Nephron (organoid): ENCODE measurements around the gene KRT9.

Experiments
- H3K27ac Mint-ChIP-seq, 3 experiments: 2 replicates each; pipeline ENCODE4 v1.8.0; 2020; ENCODE audit warnings: mixed read lengths in 3 of 3, mild to moderate bottlenecking in 2 of 3, moderate library complexity in 1 of 3
- H3K27me3 Mint-ChIP-seq: 2 replicates; pipeline ENCODE4 v1.8.0; 2021; ENCODE audit warnings: low read depth, mild to moderate bottlenecking, moderate library complexity, mixed read lengths
- H3K36me3 Mint-ChIP-seq: 2 replicates; pipeline ENCODE4 v1.8.0; 2020; ENCODE audit warnings: low read depth, mixed read lengths
- H3K4me1 Mint-ChIP-seq: 2 replicates; pipeline ENCODE4 v1.8.0; 2020; ENCODE audit warnings: mixed read lengths
- H3K4me3 Mint-ChIP-seq, 3 experiments: 2 replicates each; pipeline ENCODE4 v1.8.0; 2020; ENCODE audit warnings: mild to moderate bottlenecking in 3 of 3, mixed read lengths in 3 of 3, moderate library complexity in 2 of 3
- H3K9me3 Mint-ChIP-seq: 2 replicates; pipeline ENCODE4 v1.8.0; 2020; ENCODE audit warnings: mixed read lengths
- TF ChIP-seq, protein P1 (sequence below), 3 experiments: fragments of 200-600 bp; sonication (generic); IDR thresholded peaks; one replicate each; pipeline ENCODE4 v1.5.0; 2021; ENCODE audit warnings: antibody characterized with exemption in 3 of 3; ENCODE audit not compliant: unreplicated experiment in 3 of 3

KRT9 gene

GRCh38 chr17:41536741-41537613, 34.9 kb downstream of the KRT9 start:
- TF ChIP-seq, protein P1, sequence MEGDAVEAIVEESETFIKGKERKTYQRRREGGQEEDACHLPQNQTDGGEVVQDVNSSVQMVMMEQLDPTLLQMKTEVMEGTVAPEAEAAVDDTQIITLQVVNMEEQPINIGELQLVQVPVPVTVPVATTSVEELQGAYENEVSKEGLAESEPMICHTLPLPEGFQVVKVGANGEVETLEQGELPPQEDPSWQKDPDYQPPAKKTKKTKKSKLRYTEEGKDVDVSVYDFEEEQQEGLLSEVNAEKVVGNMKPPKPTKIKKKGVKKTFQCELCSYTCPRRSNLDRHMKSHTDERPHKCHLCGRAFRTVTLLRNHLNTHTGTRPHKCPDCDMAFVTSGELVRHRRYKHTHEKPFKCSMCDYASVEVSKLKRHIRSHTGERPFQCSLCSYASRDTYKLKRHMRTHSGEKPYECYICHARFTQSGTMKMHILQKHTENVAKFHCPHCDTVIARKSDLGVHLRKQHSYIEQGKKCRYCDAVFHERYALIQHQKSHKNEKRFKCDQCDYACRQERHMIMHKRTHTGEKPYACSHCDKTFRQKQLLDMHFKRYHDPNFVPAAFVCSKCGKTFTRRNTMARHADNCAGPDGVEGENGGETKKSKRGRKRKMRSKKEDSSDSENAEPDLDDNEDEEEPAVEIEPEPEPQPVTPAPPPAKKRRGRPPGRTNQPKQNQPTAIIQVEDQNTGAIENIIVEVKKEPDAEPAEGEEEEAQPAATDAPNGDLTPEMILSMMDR (IDR thresholded peaks at IDR 0.05; ENCODE audit: unreplicated experiment in 3 of 3), result no peak
- Mint-ChIP-seq H3K4me1 (peaks cover 25% of the 10 kb centered on the region), H3K27ac (peak overlapping the region; percentile 16 to 72 (median 68))

DNA sequence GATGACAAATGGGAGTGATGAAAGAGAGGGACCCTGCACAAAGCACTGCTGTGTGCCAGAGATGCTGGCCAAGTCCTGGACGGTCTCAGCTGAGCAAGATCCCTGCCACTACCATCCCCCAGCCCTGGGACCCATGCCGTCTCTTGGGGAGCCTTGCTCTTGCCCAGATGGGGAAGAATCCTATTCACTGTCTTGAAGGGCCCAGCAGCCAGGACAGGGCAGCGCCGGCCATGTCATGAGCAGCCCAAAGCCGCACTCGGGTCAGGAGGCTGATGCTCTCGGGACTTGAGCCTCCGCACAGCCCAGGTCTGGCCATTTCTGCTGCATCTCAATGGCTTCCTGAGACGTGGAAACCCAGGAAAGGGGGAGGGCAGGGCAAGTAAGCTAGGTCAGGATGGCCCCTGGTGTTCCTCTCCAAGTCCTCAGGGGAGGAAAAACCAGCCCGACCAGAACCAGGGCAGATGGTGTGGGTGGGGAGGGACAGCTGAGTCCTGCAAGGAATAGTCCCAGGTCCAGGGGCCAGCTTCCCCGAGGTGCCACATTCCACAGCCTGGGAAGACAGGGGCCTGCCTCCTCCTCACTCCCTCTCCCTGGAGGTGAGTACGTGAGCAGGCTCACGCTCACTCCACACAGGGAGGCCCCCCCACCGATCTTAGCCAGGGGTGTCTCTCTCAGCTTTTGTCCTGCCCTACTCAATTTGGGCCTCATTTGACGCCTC, 35.9 kb downstream of the KRT9 start:
- Mint-ChIP-seq H3K36me3 (no peaks in the 10 kb centered on the region), H3K27ac (peak overlapping the region in 2 of 3 experiments; percentile 24 to 50), H3K4me1 (peaks cover 25% of the 10 kb centered on the region)

More at GRCh38 chr17:41536741-41537613, 34.9 kb downstream of the KRT9 start:
- H3K36me3 Mint-ChIP-seq, result no peaks in the 10 kb centered on the region
- peaks cover 35% of the 10 kb centered on the region for H3K27me3 Mint-ChIP-seq
- no peaks in the 10 kb centered on the region for H3K9me3 Mint-ChIP-seq
- H3K4me3 Mint-ChIP-seq, result no peak overlapping the region

DNA sequence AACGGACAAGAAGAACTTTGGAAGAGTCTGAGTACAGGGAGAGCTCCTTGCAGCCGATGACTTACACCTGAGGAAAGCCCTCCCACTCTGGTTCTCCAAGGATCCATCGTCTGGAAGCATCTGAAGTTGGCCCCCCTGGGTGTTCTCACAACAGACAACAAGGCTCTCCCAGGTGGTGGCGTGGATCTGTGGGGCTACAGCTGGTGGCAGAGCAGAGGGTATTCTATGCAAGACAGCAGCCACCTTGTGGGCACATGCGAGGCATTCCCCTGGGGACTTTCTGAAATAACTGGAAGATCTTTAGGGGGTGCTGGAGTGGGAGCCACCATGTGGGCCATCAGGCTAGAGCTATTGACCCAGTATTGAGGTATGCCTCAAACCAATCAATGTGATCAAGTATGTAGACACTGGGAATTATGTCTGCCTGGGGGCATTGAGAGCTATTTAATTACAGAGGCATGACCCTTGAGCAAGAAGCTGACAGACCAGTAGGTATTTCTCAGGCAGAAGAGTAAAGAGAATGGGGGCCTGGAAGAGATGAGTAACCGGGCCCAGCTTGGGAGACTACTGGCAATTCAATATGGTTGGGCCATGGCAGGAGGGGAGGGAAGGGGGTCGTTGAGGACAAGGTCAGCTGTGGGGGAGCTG, 36.8 kb downstream of the KRT9 start:
- TF ChIP-seq, protein P1 (IDR thresholded peaks at IDR 0.05; ENCODE audit: unreplicated experiment in 3 of 3), result no peak
- H3K36me3 Mint-ChIP-seq, result no peaks in the 10 kb centered on the region

More for the DNA sequence above, 35.9 kb downstream of the KRT9 start:
- Mint-ChIP-seq H3K9me3 (no peaks in the 10 kb centered on the region), H3K27me3 (peaks cover 39% of the 10 kb centered on the region), H3K4me3 (no peak overlapping the region)
- TF ChIP-seq, protein P1 (IDR thresholded peaks at IDR 0.05; ENCODE audit: unreplicated experiment in 3 of 3), result no peak

GRCh38 chr17:41533613-41534012, 38.2 kb downstream of the KRT9 start:
- H3K9me3 Mint-ChIP-seq, result no peaks in the 10 kb centered on the region
- H3K4me1 Mint-ChIP-seq, result peaks cover 24% of the 10 kb centered on the region
- H3K36me3 Mint-ChIP-seq, result no peaks in the 10 kb centered on the region
- H3K4me3 Mint-ChIP-seq, result no peak overlapping the region
- H3K27ac Mint-ChIP-seq, result no peak overlapping the region
- TF ChIP-seq, protein P1 (IDR thresholded peaks at IDR 0.05; ENCODE audit: unreplicated experiment in 3 of 3), result no peak
- H3K27me3 Mint-ChIP-seq, result peaks cover 63% of the 10 kb centered on the region

More for the DNA sequence above, 36.8 kb downstream of the KRT9 start:
- Mint-ChIP-seq H3K27me3 (peaks cover 48% of the 10 kb centered on the region), H3K27ac (peak overlapping the region in 2 of 3 experiments; percentile 24 to 50), H3K9me3 (no peaks in the 10 kb centered on the region), H3K4me3 (no peak overlapping the region), H3K4me1 (peaks cover 23% of the 10 kb centered on the region)

DNA sequence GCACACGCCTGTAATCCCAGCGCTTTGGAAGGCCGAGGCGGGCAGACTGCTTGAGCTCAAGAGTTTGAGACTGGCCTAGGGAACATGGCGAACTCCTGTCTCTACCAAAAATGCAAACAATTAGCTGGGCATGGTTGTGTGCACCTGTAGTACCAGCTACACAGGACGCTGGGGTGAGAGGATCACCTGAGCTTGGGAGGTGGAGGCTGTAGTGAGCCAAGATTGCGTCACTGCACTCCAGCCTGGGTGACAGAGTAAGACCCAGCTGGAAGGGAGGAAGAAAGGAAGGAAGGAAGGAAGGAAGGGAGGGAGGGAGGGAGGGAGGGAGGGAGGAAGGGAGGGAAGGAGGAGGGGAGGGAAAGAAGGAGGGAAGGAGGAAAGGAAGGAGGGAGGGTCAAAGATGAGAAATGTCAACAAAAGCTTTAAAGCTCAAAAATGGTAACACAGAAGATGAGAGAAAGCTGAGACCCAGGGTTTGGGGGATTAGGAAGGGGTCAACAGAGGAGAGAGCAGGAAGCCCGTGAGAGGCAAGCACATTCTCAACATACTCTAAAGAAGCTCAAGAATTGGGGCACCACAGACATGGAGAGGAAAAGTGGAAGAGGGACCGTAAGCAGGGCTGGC, 38.8 kb downstream of the KRT9 start:
- Mint-ChIP-seq H3K36me3 (no peaks in the 10 kb centered on the region), H3K9me3 (no peaks in the 10 kb centered on the region), H3K27ac (peak overlapping the region in 2 of 3 experiments; percentile 11 to 43), H3K4me3 (no peak overlapping the region), H3K27me3 (peaks cover 68% of the 10 kb centered on the region), H3K4me1 (peaks cover 21% of the 10 kb centered on the region)
- TF ChIP-seq, protein P1 (IDR thresholded peaks at IDR 0.05; ENCODE audit: unreplicated experiment in 3 of 3), result no peak
